Skin epidermis (tissue), 12 donors: Measurements from ENCODE around the gene SETD1B.
"Not testable (repeated sequence)": the region's sequence is repeated elsewhere in the genome, so short reads cannot be mapped to it uniquely, and the experiment has no call there.

Experiments
- H3K27ac ChIP-seq, 21 experiments: fragments of 200-600 bp; sonication (generic) in 11 of 21; one replicate each; pipeline ENCODE4 v1.5.0; 2020; ENCODE audit warnings: mild to moderate bottlenecking in 3 of 21, inconsistent platforms in 2 of 21, moderate library complexity in 2 of 21
- H3K4me3 ChIP-seq, 7 experiments: fragments of 200-600 bp; sonication (generic) in 2 of 7; one replicate each; pipeline ENCODE4 v1.5.0; 2020; ENCODE audit warnings: inconsistent platforms in 2 of 7, mild to moderate bottlenecking in 2 of 7, moderate library complexity in 1 of 7

Gene SETD1B

DNA sequence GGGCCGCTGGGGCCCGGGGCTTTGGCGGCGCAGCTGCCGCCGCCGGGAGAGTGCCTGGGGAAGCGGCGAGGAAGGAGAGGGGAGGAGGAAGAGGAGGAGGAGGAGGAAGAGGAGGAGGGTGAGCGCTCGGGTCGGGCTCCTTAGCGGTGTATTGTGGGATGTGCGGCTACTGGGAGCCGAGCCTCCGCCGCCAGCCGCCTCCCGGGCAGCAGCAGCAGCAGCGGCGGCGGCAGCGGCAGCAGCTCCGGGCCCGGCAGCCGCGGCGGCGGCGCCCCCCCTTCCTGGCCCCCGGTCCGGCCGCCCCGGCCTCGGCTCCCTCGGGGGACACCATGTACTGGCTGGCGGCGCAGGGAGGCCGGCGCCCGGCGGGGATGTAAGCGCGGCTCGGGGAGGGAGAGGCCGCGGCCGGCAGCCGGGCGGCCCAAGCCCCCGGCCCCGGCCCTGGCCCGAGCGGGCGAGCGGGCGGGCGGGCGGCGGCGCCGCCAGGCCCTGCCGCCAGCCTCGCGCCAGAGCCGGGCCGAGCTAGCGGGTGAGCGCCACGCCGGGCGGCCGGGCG is at the start of gene SETD1B:
TSS of gene SETD1B (plus strand) at position 149 of the 556 bp plus-strand sequence. CDS start 729 bp downstream, outside the sequence.
- Histone ChIP-seq H3K4me3 (peak within 1 kb of the TSS; percentile 58 to 91 (median 69)), H3K27ac (peak within 1 kb of the TSS; percentile 75 to 100 (median 100))

DNA sequence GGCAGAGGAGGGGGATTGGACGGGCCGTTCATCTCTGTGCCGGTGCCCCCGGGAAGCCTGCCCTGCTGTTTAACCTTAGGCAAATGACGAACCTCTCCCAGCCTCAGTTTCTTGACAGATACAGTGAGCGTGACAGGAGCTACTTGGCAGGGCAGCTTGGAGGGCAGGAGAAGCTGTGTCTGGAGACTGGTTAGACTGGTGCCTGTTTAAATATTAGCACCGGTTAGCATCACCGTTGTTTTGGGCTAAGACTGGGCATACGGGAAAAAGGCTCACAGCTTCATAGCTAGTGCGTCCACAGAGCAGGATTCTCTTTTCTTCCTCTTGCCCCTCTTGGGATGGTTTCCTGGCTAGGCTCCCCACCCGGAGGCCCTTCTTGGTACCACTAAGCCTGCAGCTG is 49.0 kb upstream of the SETD1B start:
- Histone ChIP-seq H3K4me3 (no peak overlapping the region), H3K27ac (no peak overlapping the region)

DNA sequence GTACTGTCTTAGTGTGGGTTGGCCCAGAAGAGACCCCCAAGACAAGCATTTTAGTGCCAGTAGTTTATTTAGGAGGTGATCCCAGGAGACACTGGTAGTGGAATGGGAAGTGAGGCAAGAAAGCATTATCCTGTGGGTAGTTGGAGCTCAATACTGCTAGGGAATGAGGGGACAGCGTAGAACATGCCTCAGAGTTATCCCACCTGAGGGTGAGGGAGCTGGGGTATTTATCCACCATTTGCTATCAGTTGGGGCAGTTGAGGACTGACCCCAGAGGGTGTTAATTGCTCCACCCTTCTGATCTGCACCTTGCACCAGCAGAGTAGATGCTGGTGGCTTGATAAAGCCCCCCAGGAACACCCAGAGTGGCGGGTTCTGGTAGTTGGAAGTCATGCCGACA is 48.2 kb upstream of the SETD1B start:
- Histone ChIP-seq H3K27ac (no peak overlapping the region), H3K4me3 (no peak overlapping the region)

DNA sequence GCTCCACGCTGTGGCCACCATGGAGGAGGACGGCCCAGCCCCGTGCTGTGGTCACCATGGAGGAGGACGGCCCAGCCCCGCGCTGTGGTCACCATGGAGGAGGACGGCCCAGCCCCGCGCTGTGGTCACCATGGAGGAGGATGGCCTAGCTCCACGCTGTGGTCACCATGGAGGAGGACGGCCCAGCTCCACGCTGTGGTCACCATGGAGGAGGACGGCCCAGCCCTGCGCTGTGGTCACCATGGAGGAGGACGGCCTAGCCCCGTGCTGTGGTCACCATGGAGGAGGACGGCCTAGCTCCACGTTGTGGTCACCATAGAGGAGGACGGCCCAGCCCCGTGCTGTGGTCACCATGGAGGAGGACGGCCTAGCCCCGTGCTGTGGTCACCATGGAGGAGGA is 45.3 kb upstream of the SETD1B start:
- H3K27ac ChIP-seq, H3K4me3 ChIP-seq: not testable (repeated sequence)

DNA sequence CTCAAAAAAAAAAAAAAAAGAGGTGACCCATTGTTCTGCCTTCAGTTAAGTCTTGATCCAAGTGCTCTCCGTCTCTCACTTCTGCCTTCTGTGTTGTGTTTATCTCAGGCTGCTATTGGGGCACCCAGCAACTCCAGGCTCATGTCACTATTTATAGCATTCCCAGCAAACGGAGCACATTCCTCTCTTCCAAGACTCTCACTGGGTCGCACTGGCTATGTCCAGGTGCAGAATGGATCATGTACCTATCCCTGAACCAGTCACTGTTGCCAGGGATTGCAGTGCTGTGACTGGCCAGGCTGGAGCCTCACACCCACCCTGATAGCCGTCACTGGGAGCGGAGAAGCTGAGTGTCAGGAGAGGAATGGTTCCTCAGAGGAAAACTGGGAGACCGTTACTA is 41.5 kb upstream of the SETD1B start:
- Histone ChIP-seq H3K27ac (no peak overlapping the region), H3K4me3 (no peak overlapping the region)

DNA sequence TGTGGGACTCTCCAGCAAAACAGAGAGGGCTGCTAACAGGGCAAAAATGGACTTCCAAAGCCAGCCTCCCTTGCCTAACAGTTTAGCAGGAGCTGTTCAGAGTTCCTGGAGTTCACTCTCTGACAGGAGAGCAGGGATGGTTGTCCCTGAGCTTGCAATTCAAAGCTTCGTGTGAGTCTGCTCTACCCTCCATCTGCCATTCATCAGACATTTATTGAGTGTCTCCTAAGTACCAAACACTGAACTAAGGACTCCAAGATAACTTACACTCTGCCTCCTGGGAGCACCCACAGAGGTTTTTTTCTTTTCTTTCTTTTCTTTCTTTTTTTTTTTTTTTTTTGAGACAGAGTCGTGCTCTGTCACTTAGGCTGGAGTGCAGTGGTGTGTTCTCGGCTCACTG is 39.0 kb upstream of the SETD1B start:
- Histone ChIP-seq H3K27ac (no peak overlapping the region), H3K4me3 (no peak overlapping the region)

DNA sequence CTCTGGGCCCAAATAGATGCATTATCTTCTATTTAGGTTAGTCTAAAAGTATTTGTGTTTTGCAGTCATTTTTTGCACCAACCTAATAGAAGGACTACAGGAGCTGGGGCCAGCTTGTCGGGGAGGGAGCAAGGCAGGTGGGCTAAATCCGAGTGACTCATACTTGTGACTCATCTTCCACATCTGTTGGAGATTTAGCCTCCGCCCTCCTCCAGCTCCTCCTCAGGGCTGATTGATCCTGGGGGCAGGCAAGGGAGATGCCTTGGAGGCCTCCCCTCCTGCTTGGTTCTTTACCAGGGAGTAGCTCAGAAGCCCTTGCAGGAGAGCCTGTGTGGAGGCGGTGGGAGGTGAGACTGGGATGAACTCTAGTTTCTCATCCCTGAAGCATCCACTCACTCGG is 38.2 kb upstream of the SETD1B start:
- H3K27ac ChIP-seq, result no peak overlapping the region
- no peak overlapping the region for H3K4me3 ChIP-seq

DNA sequence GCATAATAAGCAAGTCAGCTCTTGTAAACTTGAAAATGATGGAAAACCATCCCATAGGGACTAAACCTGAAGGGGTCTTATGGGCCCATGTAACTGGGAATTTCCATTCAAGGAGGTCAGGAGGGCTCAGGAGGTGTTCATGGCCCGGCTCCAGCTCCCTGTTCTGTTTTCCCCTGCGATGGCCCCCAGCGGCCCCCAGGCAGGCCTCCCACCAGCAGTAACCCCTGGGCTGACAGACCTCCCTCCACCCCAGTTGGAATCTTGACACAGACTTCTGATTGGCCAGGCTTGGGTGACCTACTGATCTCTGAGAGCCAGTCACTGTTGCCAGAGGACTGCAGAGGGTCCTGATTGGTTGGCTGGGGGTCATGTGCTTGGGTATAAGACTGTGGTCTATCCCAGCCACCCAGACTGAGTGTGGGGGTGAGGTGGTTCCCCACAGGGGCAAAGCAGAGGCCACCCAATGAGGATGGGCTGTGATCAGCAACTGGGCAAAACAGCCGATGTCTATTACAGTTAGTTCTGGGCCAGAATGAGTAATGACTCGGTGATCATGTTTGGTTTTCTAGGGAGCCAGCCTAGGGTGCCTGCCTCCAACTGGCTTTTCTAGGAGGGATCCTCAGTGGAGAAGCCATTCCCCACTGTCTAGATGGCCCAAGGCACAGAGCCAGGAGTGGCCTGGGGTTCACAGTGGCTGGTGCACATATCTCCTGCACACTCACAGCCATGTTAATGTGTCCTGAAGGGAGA is 37.3 kb upstream of the SETD1B start:
- no peak overlapping the region for H3K4me3 ChIP-seq
- H3K27ac ChIP-seq, result no peak overlapping the region

DNA sequence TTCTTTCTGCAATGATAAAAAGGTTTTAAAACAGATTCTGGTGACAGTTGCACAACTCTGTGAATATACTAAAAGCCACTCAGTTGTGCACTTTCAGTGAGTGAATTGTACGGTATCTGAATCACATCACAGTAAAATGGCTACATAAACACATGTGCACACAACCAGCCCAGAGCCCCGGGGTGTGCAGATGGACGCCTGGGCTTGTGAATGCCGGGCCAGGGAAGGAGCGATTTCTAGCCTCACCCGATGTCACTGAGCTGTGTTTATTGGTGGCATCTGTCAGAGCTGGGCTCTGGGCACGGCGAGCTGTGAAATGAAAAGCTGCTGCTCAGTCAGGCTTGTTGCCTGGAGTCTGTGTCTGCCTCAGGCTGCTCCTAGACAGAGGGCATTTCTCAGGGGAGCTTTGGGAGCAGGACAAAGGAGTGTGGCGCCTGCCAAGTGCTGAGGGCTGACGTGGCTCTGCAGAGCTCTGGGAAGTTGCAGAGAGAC is 36.2 kb upstream of the SETD1B start:
- no peak overlapping the region for H3K27ac ChIP-seq
- no peak overlapping the region for H3K4me3 ChIP-seq

DNA sequence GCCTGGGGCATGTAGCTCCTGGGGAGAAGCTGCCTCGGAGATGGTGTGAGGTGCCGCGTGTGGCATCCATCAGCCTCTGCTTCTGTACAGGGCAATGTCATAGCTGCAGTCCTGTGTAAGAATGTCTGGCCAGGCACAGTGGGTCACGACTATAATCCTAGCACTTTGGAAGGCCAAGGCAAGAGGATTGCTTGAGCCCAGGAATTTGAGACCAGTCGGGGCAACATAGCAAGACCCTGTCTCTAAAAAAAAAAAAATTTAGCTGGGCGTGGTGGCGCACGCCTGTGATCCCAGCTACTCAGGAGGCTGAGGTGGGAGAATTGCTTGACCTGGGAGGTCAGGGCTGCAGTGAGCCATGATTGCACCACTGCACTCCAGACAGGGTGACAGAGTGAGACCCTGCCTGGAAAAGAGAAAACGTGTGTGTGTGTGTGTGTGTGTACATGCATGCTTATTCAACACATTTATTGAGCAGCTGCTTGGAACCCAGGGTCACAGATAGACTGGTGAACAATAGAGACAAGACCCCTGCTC is 34.4 kb upstream of the SETD1B start:
- Histone ChIP-seq H3K27ac (no peak overlapping the region), H3K4me3 (no peak overlapping the region)

DNA sequence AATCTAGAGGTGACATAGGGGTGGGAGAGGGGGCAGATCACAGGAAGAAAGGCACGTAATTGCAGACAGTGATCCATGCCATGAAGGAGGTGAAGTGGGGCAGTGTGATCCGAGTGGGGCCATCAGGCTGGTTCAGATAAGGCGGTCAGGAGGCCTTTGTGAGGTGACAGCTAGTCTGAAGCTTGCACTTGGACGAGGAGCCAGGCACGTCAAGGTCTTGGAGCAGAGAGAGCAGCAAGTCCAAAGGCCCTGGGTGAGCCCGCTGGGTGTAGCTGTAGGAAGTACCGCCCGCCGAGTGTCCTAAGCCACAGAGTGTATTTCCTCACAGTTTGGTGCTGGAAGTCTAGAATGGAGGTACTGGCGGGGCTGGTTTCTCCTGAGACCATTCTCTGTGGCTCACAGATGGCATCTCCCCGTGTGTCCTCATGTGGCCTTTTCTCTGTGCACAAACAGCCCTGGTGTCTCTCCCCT is 33.9 kb upstream of the SETD1B start:
- H3K4me3 ChIP-seq, result no peak overlapping the region
- H3K27ac ChIP-seq, result no peak overlapping the region

DNA sequence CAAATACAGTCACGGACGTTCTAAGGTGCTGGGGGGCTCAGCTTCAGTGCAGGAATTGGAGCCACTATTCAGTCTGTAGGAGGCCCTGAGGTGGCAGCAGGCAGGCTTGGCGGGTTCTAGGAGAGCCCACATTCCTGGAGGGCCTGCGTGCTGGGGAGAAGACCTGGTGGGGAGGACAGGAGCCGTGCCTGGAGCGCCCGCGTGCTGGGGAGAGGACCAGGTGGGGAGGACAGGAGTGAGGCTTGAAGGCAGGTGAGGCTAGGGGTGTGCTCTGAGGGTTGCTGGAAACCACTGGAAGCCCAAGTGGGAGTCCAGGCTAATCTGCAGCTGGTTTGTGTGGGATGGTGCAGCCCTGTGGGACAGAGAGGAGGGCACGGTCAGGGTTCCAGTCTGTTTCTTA is 33.4 kb upstream of the SETD1B start:
- Histone ChIP-seq H3K27ac (no peak overlapping the region), H3K4me3 (no peak overlapping the region)

DNA sequence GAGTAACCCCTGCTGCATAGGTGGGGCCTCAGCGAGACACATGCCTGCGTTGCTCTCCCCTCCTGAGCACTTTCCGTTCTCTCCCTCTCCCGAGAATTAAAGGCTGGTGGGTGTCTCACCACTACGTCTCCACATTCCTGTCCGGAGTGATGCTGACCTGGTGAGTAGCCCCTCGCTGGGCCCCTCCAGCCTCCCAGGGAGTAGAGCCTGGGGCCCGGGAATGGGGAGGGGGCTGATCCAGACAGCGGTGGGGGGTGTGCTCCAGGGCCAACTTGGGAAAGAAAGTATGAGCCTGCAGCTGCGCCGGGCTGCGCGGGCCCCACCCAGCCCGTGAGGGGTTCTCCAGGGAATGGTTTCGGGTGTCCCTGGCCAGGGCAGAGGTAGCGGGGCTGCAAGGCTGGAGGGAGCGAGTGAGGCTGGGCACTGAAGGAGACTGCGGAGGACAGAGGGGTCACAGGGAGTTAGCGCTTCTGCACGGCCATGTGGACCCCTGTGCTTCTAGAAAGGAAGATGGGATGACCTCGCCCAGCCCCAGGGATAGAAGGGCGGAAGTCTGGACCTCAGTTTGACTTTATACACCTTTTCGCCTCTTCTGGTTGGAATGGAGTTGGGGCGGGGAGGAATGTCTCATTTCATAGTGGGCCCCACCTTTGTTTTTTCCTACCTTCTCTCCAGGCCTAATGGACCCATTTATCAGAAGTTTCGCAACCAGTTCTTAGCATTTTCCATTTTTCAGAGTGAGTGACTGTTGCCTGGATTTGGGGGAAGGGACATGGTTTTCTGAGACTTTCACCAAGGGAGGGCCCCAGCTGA is 32.8 kb upstream of the SETD1B start:
- H3K27ac ChIP-seq, result no peak overlapping the region
- H3K4me3 ChIP-seq, result no peak overlapping the region

DNA sequence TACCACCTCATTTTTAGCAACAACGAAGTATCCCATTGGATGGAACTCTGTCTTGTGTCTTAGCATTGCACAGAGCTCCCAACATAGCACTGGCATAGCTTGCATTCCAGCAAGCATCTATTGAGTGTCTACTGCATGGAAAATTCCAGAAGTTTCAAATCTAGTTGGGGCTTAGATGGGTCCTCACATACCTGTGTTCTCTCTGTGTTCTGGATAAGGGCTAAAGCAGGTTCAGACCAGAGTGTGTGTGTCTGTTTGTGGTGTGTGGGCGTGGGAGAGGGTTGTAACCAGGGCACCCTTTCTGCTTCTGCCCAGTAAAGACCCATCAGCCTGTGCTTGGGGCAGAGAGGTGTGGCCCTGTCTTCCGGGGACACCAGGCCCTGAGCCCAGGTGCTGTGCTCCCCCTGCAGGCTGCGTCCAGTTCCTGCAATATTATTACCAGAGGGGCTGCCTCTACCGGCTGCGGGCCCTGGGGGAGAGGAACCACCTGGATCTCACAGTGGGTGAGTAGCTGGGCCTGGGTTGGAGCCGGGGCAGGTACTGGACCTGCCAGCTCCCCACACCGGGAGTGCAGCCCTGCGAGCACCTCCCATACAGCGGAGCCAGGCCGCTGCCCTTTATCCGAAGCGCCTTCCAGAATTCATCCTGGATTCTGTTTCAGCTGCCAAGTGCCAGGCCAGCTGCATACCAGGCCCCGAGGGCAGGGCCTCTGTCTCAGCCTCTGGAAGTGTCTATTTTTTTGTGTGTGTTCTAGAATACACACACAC is 30.6 kb upstream of the SETD1B start:
- H3K27ac ChIP-seq, result no peak overlapping the region
- H3K4me3 ChIP-seq, result no peak overlapping the region

DNA sequence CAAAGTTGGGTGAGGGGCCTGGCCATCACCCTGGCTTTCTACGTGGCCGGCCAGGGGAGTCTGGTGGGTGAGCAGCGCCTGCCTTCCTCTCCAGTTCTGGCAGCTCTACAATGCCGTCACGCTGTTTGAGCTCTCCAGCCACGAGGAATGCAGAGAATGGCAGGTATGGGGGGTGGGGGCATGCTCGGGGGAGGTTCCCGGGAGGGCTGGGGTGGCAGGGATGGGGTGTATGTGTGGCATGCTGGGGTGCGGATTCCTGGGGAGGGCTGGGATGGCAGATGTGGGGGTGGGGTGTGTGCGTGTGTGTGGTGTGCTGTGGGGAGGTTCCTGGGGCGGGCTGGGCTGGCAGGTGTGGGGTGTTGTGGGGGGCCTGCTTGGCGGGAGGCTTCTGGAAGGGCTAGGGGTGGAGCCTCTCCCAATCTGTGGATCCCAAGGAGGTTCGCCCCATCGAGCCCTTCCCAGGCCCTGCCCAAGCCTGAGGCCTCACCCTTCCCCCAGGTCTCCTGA is 28.8 kb upstream of the SETD1B start:
- Histone ChIP-seq H3K27ac (peak overlapping the region in 1 of 21 experiments; percentile 59), H3K4me3 (no peak overlapping the region)

DNA sequence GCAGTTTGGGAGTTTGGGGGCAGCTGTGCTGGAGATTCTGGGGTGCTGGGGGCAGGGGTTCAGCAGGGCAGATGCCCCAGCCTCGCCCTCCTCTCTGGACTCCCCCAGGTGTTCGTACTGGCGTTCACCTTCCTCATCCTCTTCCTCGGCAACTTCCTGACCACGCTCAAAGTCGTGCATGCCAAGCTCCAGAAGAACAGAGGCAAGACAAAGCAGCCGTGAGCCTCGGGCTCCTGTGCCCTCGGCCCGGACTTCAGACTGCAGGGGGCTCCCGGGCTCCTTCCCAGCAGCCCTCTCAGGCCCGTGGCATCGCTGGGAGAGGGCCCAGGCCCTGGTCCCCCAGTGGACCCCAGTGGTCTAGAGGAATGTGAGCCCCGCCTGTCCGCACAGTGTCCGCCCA is 28.3 kb upstream of the SETD1B start:
- peak overlapping the region in 1 of 21 experiments; percentile 59 for H3K27ac ChIP-seq

DNA sequence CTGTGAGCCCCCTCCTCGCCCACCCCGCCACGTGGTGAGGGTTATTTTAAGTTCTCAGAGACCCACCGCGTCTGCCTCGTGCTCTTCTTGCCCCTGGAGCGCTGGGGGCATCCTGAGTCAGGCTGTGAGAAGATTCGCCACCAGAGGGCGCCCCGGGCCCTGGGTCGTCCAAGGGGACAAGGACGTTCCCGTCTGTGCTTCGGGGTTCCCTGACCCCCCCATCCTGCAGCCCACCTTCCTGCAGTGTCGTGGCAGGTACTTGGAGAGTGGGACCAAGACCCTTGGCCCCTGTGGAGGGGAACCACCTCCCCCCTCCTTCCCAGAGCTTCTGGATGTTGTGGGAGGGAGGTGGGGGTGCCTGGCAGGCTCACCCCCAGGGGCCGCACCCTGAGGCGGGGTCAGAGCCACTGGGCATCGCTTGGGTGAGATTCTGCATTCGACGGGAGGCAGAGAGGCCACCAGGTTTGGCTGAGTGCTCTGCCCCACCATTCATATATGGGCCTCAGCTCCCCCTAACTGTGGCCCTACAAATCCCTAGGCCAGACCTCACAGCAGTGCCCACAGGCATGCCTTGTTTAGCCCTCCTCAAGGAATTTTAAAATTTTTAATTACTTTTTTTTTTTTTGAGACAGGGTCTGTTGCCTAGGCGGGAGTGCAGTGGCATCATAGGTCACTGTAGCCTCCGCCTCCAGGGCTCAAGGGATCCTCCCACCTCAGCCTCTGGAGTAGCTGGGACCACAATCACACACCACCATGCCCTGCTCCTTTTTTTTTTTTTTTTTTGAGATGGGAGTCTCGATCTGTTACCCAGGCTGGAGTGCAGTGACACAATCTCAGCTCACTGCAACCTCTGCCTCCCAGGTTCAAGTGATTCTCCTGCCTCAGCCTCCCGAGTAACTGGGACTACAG is 27.4 kb upstream of the SETD1B start:
- peak overlapping the region in 4 of 21 experiments; percentile 30 to 61 (median 46) for H3K27ac ChIP-seq
- H3K4me3 ChIP-seq, result no peak overlapping the region

More for the DNA sequence above, 28.3 kb upstream of the SETD1B start:
- H3K4me3 ChIP-seq, result no peak overlapping the region
